ENCODE measurements around the gene ITGB2.
A peak's percentile ranks its signal among the peaks of the same experiment; 100 is the strongest.

The ITGB2 gene

DNA sequence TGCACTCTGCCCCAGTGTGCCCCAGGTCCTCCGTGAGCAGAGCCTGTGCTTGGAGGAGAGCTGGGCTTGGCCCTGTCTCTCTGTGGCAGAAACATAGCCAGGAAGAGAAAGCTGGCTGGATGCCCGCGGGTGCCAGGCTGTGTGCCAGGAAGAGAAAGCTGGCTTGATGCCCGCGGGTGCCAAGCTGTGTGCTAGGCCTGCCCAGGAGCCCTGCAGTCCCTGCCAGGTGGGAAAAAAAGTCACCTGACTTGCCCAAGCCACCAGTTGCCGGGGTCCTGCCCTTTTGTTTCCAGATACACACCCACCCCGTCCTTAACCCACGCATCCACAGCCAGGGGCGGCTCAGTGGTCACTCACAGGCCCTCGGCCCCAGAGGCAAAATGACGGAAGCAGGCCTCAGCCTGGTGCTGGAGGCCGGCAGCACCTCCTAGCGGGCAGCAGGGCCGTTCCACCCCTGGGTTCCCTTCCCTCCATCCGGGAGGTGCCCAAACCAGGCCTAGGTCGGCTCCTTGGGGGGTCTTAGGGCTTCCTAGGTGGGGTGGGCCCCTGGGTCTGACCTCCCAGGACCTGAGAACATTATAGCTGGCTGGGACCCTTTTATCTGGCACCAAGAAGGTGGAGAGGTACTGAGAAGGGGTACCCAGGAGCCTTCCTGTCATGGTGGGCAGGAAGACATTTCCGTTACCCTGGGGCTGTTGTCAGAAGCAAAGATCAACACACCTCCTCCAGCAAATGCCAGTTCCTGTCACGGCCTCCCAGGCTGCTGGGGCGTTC, 9.1 kb downstream of the ITGB2 start:
- H3K27me3 Mint-ChIP-seq (ENCODE audit: low read depth) = peaks cover 42% of the 10 kb centered on the region
- peak overlapping the region in 1 of 3 experiments; percentile 5 for H3K4me3 Mint-ChIP-seq
- TF ChIP-seq, protein P1, sequence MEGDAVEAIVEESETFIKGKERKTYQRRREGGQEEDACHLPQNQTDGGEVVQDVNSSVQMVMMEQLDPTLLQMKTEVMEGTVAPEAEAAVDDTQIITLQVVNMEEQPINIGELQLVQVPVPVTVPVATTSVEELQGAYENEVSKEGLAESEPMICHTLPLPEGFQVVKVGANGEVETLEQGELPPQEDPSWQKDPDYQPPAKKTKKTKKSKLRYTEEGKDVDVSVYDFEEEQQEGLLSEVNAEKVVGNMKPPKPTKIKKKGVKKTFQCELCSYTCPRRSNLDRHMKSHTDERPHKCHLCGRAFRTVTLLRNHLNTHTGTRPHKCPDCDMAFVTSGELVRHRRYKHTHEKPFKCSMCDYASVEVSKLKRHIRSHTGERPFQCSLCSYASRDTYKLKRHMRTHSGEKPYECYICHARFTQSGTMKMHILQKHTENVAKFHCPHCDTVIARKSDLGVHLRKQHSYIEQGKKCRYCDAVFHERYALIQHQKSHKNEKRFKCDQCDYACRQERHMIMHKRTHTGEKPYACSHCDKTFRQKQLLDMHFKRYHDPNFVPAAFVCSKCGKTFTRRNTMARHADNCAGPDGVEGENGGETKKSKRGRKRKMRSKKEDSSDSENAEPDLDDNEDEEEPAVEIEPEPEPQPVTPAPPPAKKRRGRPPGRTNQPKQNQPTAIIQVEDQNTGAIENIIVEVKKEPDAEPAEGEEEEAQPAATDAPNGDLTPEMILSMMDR (IDR thresholded peaks at IDR 0.05; ENCODE audit: unreplicated experiment in 3 of 3) = no peak

DNA sequence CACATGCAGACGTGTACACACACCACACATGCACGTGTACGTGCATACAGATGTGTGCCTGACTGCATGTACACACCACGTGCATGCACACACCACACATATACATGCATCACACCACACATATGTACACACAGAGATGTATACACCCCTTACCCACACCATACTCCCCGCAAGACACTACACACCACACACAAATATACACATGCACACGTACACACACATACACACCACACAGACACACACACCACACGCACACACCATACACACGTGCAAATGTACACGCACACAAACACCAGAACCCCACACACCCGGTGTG, 9.7 kb downstream of the ITGB2 start:
- H3K4me3 Mint-ChIP-seq = peak overlapping the region in 1 of 3 experiments; percentile 5
- H3K9me3 Mint-ChIP-seq = no peaks in the 10 kb centered on the region
- peaks cover 40% of the 10 kb centered on the region for H3K27me3 Mint-ChIP-seq (ENCODE audit: low read depth)
- peak overlapping the region in 2 of 3 experiments; percentile 6 to 54 for H3K27ac Mint-ChIP-seq
- TF ChIP-seq, protein P1 (IDR thresholded peaks at IDR 0.05; ENCODE audit: unreplicated experiment in 3 of 3) = no peak
- peaks cover 31% of the 10 kb centered on the region for H3K4me1 Mint-ChIP-seq
- H3K36me3 Mint-ChIP-seq (ENCODE audit: low read depth) = no peaks in the 10 kb centered on the region

More for the DNA sequence above, 9.1 kb downstream of the ITGB2 start:
- Mint-ChIP-seq H3K36me3 (ENCODE audit: low read depth) (no peaks in the 10 kb centered on the region), H3K9me3 (no peaks in the 10 kb centered on the region), H3K4me1 (peaks cover 28% of the 10 kb centered on the region), H3K27ac (peak overlapping the region in 2 of 3 experiments; percentile 6 to 54)

DNA sequence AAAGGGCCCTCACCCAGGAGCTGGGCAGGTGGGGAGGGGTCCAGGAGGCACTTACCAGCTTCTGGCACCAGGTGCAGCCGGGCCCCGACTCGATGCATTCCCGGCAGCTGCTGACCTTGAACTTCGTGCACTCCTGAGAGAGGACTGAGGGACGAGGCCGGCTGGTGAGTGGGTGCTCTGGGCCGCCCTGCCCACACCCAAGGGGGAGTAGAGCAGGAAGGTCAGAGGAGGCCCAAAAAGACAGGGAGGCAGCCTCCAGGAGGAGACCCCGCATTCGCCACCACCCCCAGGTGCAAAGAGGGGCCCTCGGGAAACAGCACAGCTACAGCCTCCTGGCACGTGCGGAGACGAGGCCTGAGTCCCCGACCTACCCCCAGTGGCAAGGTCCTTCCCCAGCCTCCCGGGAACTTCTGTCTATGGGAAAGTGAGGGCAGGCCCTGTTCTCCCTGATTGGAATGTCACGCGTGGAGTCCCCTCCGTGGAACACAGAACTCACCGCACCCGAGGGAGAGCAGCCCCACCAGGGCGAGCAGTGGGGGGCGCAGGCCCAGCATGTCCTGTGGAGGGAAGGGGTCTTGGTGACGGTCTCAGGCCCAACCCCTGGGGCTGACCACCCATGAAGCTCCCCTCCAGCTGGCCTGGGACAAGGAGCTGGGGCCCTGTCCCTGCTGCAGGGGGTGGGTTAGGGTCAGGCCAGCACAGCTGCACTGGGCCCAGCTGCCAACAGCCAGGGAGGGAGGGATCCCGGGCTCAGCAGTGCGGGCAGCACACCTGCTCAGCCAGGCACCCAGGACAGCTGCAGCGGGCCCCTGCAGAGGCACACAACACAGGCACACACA, 10.3 kb downstream of the ITGB2 start:
- Mint-ChIP-seq H3K27me3 (ENCODE audit: low read depth) (peaks cover 34% of the 10 kb centered on the region), H3K36me3 (ENCODE audit: low read depth) (no peaks in the 10 kb centered on the region), H3K27ac (peak overlapping the region in 1 of 3 experiments; percentile 54), H3K4me1 (peaks cover 31% of the 10 kb centered on the region), H3K9me3 (no peaks in the 10 kb centered on the region), H3K4me3 (peak overlapping the region in 1 of 3 experiments; percentile 5)
- TF ChIP-seq, protein P1 (IDR thresholded peaks at IDR 0.05; ENCODE audit: unreplicated experiment in 3 of 3) = no peak

DNA sequence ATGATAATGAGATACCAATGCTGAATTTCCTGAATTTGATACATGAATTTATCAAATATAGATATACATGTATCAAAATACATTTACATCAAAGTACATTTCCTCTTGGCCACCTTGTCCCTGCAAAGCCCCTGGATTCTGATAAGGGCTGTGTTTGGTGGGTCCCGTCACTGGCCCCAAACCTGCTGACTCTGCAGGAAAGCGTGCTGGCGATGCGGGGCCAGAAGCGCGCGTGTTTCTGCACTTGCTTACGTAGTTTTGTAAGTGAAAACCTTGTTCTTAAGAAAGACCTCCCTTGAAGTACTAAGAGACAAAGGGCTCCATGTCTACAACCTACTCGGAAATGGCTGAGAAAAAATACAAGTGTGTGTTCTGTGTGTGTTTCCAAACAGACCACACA, 11.0 kb downstream of the ITGB2 start:
- H3K36me3 Mint-ChIP-seq (ENCODE audit: low read depth) = no peaks in the 10 kb centered on the region
- H3K9me3 Mint-ChIP-seq = no peaks in the 10 kb centered on the region
- H3K4me3 Mint-ChIP-seq = no peak overlapping the region
- H3K4me1 Mint-ChIP-seq = peaks cover 31% of the 10 kb centered on the region
- H3K27ac Mint-ChIP-seq = peak overlapping the region in 1 of 3 experiments; percentile 54
- TF ChIP-seq, protein P1 (IDR thresholded peaks at IDR 0.05; ENCODE audit: unreplicated experiment in 3 of 3) = no peak
- peaks cover 31% of the 10 kb centered on the region for H3K27me3 Mint-ChIP-seq (ENCODE audit: low read depth)

DNA sequence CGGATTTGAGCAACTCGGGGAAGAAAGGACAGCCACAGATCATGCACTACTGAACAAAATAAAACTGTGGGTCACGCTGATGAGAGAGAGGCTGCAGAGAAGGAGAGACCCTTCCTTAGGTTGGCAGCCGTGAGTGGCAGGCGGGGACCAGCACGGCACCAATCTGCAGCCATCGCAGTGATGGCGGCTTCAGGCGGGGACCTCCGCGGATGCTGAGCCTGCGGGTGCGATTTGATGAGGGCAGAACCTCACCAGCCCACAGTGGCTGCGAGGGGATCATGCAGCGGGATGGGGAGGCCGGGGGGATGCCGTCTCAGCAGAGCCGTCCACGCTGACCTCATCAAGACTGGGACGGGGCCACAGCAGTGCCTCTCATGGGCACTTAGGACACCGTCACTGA, 11.8 kb downstream of the ITGB2 start:
- peaks cover 29% of the 10 kb centered on the region for H3K27me3 Mint-ChIP-seq (ENCODE audit: low read depth)
- no peak overlapping the region for H3K4me3 Mint-ChIP-seq
- H3K4me1 Mint-ChIP-seq = peaks cover 31% of the 10 kb centered on the region
- no peaks in the 10 kb centered on the region for H3K36me3 Mint-ChIP-seq (ENCODE audit: low read depth)
- TF ChIP-seq, protein P1 (IDR thresholded peaks at IDR 0.05; ENCODE audit: unreplicated experiment in 3 of 3) = no peak
- H3K27ac Mint-ChIP-seq = peak overlapping the region in 2 of 3 experiments; percentile 7 to 54
- no peaks in the 10 kb centered on the region for H3K9me3 Mint-ChIP-seq
